Raji (cell line): ENCODE results near the gene DST.

Experiments
- POLR2A ChIP-seq: IDR thresholded peaks from 2 replicates; pipeline ENCODE4 v1.6.1; 2011; ENCODE audit warnings: low read depth, low read length, control low read depth; ENCODE audit not compliant: insufficient read depth

The DST gene

DNA sequence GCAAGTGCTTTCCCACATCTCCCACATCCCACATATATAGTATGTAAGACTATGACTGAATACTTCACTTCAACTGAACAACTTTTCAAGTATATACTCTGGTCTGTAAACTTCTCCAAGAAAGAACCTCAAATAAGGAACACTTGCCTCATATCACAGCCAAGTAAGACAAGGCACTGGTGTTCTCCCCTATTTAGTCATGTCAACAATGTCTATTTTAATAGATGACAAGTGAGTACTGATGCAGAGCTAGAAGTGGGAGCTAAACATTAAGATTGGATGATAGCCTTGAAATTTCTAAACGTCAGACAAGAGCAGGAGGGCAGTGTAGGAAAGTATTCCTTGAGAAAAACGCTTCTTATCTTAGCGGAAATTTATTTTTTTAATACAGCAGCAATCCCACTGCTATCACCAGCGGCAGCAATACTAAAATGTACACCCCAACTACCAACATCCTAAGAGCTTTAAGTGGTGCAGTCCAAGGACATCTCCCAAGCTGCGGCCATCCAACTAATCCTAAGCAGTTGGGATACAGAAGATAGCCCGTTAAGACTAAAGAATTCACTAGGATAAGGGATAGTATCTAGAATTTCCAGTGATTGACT, 29.3 kb downstream of the DST start:
- no peak for TF ChIP-seq POLR2A

DNA sequence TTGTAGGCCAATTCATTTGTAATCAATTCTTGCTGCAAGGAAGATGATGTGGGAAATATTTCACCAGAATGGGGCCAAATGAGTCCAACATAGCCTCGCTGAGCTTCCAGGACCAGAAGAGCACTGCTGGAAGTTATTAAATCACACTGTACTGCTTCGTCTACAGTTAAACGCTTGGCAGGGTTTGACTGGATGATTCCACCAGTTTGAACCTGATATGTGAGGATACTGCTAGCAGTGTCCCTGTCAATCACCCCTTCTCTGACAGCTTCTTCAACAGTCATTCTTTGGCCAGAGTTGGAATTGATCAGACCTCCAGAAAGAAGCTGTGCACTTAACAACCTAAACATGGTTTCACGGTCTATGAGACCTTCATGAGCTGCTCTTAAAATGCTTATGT, 34.4 kb downstream of the DST start:
- TF ChIP-seq POLR2A, result no peak

DNA sequence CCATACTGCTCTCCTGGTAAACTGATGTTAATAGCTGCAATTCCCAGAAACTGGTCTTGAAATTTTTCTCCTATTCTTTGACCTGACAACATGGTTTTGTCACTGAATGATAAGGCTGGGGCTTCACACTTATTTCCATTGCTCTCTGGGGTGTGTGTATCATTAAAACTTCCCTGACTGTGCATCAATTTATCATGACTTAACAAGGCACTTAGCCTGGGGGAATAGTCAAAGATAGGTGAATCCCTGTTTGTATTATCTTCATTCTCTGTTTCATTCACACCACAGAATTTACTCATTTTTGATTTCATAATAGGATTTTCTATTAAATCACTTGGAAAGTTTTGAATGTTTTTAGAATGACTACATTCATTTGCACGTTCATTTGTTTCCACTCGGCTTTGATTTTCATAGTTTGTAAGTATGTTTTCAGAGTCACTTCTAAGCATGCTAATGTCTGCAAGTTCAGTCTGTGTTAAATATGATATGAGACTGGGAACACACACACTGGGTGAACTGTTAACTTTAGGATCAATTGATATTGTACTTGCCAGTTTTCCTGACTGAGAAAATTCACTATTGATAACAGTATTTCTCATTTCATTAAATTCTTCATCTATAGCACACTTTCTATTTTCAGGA, 35.5 kb downstream of the DST start:
- TF ChIP-seq POLR2A, result no peak

DNA sequence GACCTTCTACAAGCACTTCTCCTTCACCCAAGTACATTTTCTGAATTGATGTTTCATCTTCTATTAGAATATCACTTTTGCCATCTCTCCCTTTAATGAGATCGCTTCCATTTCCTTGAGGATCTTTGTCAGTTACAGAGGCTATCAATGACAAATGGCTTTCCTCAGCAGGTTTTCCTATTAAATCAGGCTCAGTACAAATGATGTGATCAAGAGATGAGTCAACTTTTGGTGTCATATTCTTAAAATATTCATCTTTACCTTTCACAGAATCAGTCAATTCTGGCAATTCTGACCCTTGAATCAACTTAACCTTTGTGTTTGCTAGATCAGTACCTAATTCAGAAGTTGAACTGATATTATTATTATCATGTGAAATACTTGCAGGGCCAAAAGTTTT, 37.3 kb downstream of the DST start:
- no peak for TF ChIP-seq POLR2A

DNA sequence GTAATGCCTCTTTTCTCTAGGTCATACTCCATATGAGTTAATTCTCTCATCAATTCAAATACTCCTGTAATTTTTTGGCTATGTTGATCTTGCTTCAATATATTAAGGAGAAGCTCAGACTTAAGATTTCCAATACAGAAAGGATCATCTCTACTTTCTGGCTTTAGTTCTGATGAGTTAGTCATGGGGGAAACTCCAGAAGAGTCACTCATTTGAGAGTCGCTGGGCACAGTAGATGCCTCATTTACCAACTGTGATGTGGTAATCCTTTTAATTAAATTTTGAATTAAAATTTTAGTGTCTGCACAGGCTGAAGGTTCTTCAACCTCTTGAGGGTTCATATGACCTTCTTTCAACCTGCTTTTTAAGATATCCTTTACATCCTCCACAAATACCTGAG, 38.5 kb downstream of the DST start:
- no peak for TF ChIP-seq POLR2A

DNA sequence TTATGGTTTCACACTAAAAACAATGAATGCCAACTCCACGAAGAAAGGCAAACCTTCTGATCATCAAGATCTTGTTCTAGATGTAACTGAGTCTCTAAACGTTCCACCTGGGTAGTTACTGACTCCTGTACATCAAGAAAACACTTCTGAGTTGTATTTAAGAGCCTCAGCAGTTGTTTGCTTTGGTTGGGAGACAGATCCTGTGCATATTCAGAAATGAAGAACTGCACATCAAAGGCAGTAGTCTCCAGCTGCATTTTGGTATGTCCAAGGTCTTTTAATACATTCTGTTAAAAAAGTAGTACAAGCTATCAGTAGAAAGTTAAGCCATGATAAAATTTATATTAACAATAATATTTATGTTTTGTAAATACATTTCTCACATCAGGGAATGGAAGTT, 41.3 kb downstream of the DST start:
- TF ChIP-seq POLR2A, result no peak

DNA sequence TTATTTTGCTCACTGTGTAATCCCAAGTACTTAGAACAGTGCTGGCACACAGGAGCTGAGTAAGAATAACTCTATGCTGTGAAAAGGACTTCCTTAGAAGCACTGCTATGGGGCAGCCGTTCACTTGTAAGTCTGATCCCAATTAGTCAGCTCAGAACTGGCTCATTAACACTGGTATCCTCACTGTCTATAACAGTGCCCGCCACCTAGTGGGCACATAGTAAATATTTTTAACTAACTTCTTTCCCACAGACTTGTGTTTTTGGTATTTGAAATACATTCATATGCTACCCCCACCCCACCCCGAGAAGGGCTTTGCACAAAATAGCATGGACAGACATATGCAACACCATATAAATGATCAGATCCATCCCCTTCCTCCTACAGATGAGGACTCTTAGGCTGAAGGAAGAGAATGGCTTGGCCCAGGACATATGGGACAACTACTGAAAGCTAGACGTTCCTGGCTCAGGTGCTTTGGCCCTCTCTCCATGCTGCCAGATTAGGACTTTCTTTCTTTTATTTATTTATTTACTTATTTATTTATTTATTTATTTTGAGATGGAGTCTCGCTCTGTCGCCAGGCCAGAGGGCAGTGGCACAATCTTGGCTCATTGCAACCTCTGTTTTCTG, 47.1 kb downstream of the DST start:
- no peak for TF ChIP-seq POLR2A

DNA sequence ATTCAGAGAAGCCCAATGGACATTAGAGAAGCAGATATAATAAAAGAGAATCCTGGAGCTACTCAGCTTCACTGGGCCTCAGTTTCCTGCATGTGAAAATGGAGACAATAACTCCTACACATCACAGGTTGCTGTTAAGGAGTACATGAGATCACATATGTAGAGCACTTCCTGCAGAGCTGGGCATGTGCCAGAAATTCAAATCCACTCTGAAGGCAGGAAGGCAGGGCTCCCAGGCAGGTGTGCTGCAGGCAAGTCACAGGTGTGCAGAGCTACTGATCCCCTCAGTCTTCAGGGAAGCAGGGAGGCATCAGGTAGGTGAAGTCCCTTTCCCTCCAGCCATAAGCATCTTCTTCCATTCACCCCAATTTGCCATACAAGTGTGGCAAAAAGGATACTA, 48.0 kb downstream of the DST start:
- TF ChIP-seq POLR2A, result no peak

DNA sequence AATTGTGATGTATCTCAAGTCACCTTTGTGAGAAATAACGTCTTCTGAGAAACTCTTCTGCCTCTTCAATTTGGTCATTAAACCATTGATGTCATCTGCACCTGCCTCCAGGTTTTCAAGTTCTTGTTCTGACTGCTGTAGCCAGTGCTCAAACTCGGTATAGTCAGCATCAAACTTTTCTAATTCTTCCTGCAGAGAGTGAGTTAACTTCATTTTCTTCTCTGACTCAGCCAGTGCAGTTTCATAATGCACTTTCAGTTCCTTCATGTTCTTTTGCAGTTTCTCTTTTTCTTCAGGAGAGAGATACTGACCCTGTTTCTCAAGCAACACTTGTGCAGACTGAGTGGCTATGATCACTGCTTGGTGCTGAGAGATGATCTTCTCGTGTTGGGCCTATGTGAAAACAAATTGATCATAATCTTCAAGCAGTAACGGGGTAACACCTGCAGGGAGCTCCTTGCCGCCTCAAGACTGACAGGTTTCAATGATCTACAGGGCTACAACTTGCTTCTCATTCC, 48.8 kb downstream of the DST start:
- TF ChIP-seq POLR2A, result no peak

DNA sequence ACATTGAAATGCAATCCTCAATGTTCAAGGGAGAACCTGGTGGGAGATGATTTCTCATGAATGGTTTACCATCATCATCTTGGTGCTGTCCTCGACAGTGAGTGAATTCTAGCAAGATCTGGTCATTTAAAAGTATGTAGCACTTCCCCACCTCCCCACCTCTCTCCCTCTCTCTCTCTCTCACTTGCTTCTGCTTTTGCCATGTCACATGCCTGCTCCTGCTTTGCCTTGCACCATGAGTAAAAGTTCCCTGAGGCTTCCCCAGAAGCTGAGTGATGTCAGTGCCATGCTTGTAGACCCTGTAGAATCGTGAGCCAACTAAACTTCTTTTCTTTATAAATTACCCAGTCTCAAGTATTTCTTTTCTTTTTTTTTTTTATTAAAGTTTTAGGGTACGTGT, 60.5 kb downstream of the DST start:
- no peak for TF ChIP-seq POLR2A

DNA sequence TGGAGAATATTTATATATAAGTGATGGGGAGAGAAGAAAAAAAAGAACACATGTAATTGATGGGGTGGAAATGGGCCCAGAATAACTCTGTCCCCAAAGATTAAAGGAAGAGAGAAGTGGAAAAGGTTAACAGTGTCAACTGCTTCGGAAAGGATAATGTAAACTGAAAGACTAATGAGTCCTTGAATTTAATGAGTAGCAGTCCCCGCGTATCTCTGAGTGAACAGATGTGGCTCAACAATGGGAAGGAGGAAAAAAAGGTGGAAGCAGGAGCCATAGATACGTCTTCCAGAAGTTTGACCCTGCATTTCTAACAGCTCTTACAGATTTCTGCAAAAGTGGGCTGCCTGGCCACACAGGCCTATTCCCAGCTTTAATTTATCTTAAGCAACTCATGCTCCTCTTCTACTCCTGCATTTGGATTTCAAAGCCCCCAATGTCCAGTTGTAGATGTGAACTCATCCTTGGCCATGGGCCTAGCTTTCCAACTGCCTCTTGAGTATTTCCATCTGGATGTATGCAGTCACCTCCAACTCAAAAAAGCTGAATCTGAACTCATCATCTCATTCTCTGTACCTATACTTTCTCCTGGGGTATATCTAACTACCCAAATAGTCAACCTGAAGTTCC, 61.3 kb downstream of the DST start:
- TF ChIP-seq POLR2A, result no peak

DNA sequence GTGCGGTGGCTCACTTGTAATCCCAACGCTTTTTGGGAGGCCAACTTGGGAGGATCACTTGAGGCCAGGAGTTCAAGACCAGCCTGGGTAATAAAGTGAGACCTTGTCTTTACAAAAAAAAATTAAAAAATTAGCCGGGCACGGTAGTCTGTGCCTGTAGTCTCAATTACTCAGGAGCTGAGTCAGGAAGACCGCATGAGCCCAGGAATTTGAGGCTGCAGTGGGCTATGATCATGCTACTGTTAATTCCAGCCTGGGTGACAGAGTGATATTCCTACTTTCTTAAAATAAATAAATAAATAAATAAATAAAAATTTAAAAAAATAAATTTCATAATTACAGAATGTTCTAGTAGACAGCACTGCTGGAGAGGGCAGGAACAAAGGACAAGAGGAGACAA, 62.4 kb downstream of the DST start:
- no peak for TF ChIP-seq POLR2A

DNA sequence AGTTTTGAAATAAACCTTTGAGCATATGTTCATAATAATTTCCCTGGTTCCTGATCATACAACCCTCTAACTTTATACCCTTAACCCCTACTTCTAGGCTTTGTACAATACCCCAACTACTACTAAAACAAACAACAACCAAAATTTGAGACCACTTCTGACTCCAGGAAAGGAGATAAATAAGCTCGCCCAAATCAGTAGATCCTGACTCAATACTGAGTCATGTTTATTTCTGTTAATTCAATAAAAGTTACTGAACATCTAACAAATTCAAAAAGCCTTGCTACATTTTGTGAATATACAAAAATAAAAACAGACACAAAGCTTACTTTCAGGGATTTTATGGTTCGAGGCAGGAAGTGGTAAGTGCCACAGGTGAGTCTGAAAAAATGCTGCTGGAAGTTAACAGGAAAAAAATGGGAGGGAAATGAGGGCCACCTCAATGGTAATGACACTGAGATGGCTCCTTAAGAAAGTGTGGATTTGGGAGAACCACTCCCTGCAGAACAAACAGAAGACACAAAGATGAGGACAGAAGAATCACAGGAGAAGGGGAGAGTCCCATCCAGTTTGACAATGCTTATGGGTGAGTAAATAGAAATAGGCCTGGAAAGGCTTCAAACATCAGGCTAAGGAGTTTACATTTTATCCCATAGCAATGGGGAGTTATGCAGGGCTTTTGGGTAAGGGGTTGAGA, 63.4 kb downstream of the DST start:
- TF ChIP-seq POLR2A, result no peak

DNA sequence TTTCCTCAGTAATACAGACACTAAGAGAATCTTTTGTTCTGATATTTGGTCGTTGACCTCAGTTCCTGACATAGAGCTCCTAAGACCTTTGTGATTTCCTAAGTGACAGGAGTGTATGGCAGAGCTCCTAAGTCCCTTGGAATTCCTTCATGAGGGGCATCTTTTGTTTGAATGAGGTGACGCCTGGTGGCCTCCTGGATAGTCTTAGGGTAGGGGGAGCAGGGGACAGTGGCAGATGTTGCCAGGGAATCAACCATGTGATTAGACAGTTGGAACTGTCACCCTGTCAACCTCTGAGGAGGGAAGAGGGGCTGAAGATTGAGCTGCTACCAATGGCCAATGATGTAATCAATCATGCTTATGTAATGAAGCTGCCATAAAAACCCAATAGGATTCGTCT, 67.0 kb downstream of the DST start:
- no peak for TF ChIP-seq POLR2A

DNA sequence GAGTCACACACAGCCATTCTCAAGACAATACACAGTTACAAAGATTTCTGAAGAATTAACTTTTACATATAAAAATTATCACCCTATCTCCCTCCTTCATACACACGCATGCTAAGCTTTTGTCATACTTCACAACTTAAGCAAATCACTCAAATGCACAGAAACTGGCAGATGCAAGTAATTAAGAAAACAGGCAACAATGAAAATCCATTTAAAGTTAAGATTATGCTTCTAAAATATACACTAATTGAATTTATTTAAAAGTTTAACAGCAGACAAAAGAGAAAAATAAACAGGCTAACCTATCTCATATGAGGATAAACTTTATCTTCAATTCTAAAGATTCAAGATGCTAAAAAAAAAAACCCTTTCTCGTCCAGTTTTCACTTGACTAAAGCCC, 68.4 kb downstream of the DST start:
- TF ChIP-seq POLR2A, result no peak
